ENCODE measurements around the gene DNAJC6.

The DNAJC6 gene

GRCh38 chr1:65412256-65412983 lies 103.1 kb downstream of the DNAJC6 start:
- no peak for FAIRE-seq

GRCh38 chr1:65412984-65413375 lies 103.6 kb downstream of the DNAJC6 start:
- no peak for FAIRE-seq

DNA sequence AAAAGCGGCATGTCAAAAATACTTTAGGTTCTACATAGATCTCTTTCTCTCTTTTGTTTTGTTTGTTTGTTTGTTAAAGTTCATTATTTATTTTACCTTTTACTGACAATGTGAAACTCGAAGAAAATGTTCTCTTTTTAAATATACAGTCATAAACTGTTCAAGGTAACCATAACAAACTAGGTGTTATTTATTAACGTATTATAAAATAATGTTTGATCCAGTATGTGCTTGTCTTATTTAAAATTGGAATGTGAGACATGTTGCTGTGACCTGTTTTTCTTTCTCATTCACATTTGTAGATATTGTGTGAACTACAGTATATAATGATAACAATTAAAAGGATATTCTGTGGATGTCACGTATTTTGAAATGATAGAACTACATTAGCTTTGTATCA lies 105.2 kb downstream of the DNAJC6 start:
- no peak for FAIRE-seq

DNA sequence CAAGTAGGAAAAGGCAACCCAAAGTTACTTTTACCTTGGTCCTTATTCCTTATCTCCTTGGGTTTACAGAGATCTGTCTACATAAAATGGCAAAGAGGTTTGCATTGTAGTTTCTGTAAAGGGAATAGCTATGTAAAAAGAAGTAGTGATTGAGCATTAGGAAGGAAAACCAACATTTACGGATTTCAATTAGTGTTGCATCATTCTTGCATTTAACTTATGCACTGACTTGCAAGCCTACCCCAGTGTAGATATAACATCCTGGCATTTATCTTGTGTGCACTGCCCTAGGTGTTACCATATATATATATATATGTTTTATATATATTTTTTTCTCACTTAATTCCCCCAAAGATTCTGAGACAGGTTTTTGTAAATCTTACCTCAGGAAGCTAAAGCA lies 107.4 kb downstream of the DNAJC6 start:
- no peak for FAIRE-seq

GRCh38 chr1:65417729-65418128 lies 108.4 kb downstream of the DNAJC6 start:
- FAIRE-seq = no peak

DNA sequence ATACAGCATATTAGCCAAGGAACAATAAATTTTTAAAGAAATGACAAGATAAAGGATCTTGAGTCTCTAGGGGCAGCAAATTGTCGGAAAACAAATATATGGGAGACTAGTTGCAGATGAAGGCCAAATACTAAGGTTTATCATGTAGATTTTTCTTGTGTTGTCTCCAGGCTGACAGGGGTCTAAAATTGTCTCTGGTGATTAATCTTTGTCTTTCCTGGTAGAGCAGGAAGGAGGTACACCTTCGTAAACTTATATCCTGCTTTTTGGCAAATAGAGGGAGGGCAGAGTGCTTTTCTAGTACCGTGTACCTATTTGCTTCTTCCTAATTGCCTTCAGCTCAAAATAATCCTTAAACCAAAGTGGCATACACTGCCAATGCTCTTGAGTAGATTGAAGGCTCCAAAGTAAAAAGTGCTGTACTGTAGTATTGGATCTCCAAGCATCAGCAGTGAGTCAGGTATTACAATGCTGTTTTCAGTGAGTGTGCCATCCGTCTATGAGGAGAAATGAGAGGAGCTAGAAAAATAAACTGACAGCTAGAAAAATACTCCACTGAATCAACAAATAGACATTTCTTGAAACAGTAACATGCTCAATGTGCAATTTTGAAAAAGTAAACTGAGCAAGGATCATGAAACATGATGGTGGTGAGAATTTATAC lies 109.3 kb downstream of the DNAJC6 start:
- FAIRE-seq = no peak

DNA sequence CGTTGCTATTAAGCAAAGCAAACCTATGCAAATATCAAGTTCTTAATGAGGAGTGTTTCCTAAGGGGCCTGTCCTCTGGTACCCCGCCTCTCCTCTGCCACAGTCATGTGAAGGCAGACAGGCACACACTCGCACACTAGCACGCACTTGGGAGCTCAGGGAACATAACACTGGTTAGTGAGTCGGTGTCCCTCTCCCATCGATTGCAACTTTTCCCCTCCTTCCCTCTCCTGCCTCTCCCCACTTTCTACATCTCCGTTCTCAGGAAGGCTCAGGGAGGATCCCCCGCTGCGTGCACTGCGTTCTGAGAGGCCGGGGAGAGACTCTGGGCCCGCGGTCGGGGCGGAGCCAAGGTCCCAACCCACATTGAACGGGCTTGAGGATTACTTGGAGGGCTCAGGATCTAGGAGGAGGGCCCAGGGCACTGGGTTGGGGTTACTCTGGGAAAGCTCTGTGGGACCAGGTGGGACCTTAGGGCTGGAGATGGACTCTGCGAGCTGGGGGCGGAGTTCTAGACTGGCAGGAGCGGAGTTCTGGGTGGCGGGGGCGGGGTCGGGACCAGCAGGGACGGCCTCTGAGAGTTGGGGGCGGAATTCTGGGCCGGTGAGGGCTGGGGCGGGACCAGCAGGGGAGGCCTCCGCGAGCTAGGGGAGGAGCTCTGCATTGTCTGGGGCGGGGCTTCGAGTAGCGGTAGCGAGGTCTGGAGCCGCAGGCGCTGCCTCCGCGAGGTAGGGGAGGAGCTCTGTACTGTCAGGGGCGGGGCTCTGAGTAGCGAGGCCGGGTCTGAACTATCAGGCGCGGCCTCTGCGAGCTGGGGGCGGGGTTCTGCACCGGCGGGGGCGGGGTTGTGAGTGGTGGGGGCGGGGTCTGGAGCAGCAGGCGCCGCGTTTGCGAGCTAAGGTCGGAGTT lies 110.6 kb downstream of the DNAJC6 start:
- no peak for FAIRE-seq

DNA sequence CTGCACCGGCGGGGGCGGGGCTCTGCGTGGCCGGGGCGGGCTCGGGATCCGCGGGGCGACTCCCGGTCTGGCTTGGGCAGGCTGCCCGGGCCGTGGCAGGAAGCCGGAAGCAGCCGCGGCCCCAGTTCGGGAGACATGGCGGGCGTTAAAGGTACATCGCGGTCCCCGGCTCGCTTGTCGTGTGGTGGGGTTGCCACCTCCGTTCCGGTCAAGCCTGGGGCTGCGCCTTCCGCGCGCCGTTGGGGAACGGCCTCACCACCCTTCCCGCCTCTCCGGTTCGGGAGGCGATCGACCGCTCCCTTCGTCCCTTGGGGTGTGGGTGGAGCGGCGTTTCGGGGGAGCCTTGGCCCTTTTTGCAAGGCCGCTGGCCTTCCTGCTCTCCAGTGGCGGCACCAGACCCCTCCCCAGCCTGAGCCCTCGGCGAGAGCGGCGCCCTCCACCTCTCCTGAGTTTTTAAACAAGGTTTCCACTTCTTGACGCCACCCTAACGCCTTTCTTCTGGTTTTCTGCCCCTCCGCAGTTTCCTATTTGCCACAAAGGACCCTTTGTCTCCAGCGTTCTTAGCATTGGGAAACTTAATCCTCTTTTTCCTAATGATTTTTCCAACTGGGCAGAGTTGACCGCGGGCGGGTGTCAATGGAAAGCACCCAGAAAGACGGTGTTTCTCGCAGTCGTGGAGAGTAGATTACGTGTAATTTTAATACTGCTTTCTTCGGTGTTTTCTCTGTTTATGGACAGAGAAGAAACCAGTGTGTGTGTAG lies 111.4 kb downstream of the DNAJC6 start, which contains the start of the genes LEPR and LEPROT:
Gene LEPR, plus strand, starts transcription at position 79 of the 761 bp plus-strand sequence. CDS start 144,898 bp downstream, outside the sequence.
Gene LEPROT, plus strand, starts transcription at position 79 of the 761 bp plus-strand sequence. Its CDS starts 57 bp downstream, at position 136.
- FAIRE-seq = no peak

DNA sequence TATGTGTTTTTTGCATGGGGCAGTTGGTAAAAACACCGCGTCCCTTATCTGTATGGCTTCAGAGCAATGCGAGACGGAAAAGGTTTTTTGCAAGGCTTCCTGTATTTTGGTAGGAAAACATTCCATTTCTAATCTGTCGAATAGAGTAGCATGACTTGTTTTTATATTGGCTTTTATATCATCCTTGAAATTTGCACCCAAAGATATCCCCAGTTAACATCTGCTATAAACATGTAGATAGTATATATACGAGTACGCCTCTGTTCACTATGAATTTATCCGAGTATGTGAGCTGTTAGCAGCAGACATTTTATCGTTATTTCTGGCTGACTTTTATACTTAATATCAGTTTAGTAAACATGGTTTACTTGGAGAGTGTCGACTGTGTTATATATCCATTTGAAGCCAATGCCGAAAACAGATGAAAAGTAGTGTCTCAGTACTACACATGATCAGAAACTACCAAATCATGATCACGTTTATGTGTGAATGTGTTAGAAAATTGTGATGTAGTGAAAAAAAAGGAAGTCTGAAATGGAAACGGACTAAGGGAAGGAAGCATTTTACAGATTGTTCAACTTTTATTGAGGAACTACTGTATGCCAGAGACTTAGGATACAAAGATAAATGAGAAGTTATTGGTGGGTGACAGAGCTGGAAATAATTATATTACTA lies 112.1 kb downstream of the DNAJC6 start:
- no peak for FAIRE-seq

- FAIRE-seq = no peak
Observed at GRCh38 chr1:65422241-65423203, 113.2 kb downstream of the DNAJC6 start.

GRCh38 chr1:65423884-65424572 lies 114.7 kb downstream of the DNAJC6 start:
- no peak for FAIRE-seq

DNA sequence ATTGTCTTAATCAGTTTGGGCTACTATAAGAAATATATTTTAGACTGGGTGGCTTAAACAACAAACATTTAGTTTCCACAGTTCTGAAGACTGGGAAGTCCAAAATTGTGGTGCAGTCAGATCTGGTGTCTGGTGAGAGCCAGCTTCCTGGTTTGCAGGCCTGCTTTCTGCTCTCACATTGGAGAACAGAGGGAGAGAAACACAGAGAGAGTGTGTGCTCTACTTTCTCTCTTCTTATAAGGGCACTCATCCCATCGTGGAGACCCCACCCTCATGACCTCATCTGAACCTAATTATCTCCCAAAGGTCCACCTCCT lies 115.2 kb downstream of the DNAJC6 start:
- no peak for FAIRE-seq

- no peak for FAIRE-seq
Observed at GRCh38 chr1:65425006-65425405, 115.7 kb downstream of the DNAJC6 start.

DNA sequence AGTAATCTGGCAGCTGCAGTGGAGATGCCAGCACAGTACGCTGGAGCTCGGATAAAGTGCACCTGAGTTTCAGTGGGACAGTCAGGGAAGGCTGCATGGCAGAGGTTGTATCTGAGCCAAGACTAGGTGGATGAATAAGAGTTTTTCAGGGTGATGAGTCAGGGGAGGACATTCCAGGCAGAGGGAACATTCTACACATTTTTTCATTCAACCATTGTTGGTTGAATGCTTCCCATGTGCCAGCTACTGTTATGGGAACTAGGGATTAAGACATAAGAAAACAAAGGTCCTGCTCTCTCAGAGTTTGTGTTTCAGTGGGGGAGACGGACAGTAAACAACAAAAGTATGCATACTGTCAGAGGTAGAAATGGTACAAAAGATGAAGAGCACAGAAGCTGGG lies 116.4 kb downstream of the DNAJC6 start:
- no peak for FAIRE-seq

GRCh38 chr1:65429078-65429477 lies 119.7 kb downstream of the DNAJC6 start:
- no peak for FAIRE-seq

GRCh38 chr1:65429806-65430205 lies 120.5 kb downstream of the DNAJC6 start:
- no peak for FAIRE-seq

DNA sequence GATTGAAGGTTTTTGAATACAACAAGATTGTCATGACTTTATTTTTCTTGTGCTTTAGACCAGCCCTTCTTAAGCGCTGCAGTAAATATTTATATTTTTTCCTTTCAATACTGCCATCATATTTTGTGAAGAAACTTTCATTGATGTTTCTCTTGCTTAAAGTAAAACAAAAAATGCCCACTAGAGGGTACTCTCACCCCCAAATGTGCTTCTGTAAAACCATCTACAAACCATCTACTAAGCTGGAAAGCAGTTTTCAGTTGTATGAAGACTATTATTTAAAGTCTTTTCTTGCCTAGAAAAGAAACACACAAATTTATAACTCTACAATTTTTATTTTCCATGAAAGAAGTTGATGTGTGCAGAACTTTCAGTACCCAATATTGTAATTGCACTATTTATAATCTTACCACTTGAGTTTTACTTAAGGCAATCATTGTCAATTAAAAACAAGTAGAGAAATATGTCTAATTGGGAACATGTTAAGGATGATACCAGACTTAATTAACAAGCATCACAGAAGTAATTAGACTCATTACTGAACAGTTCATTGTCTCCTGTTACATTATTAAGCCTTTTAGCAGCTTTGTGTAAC lies 121.9 kb downstream of the DNAJC6 start:
- FAIRE-seq = no peak

GRCh38 chr1:65432918-65433317 lies 123.6 kb downstream of the DNAJC6 start:
- FAIRE-seq = no peak

GRCh38 chr1:65434255-65434654 lies 124.9 kb downstream of the DNAJC6 start:
- no peak for FAIRE-seq

DNA sequence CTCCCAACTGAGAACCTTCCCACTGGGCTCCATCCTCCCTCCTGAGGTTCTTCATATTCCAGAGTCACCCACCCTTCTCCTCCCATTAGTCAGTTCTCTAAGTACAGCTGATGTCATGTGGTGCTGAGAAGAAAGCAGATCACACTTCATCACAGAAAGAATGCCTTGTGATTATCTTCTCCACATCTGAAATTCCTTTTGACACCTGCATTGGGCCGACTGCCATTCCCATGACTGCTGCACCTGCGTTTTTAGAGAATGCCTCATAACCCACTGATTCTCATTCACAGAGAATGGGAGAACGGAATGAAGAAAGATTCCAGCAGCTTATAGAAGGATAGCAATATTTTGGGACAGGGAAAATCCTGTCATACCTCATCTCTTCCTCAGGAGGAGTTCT lies 125.4 kb downstream of the DNAJC6 start:
- no peak for FAIRE-seq

Data from colon (tissue), 2 donors.